Stimulated activated CD4-positive, alpha-beta T cell treated with anti-CD3 and anti-CD28 coated beads, Interleukin-4, amount 100 ng/mL, for 48 hours (primary cell): ENCODE results near the gene PTTG2.

Experiments used
- DNase-seq, 2 donors: peaks; one replicate each; pipeline ENCODE4 v3.0.0-alpha.2; 2020; ENCODE audit warnings: low read depth in 2 of 2

Gene PTTG2

GRCh38 chr4:37985730-37986275, 25.6 kb downstream of the PTTG2 start:
- DNase-seq: no peak

- DNase-seq: no peak
Measured at GRCh38 chr4:37988670-37989069, 28.5 kb downstream of the PTTG2 start.

GRCh38 chr4:37989398-37990260, 29.4 kb downstream of the PTTG2 start:
- DNase-seq: no peak

- DNase-seq: no peak
Measured at GRCh38 chr4:37990731-37991245, 30.6 kb downstream of the PTTG2 start.

GRCh38 chr4:37991623-37992410, 31.6 kb downstream of the PTTG2 start:
- no peak for DNase-seq

GRCh38 chr4:37993806-37994205, 33.6 kb downstream of the PTTG2 start:
- no peak for DNase-seq

- no peak for DNase-seq
Measured at GRCh38 chr4:37994569-37994968, 34.4 kb downstream of the PTTG2 start.

GRCh38 chr4:37995299-37995821, 35.2 kb downstream of the PTTG2 start:
- no peak for DNase-seq

GRCh38 chr4:37995981-37996775, 36.0 kb downstream of the PTTG2 start:
- no peak for DNase-seq

GRCh38 chr4:37998226-37998625, 38.0 kb downstream of the PTTG2 start:
- no peak for DNase-seq

GRCh38 chr4:37999000-37999716, 39.0 kb downstream of the PTTG2 start:
- DNase-seq: no peak

- no peak for DNase-seq
Measured at GRCh38 chr4:37999965-38000364, 39.8 kb downstream of the PTTG2 start.

- DNase-seq: no peak
Measured at GRCh38 chr4:38001927-38002326, 41.7 kb downstream of the PTTG2 start.

- DNase-seq: no peak
Measured at GRCh38 chr4:38002451-38003071, 42.4 kb downstream of the PTTG2 start.

- DNase-seq: no peak
Measured at GRCh38 chr4:38003102-38003501, 42.9 kb downstream of the PTTG2 start.

GRCh38 chr4:38003628-38004027, 43.4 kb downstream of the PTTG2 start:
- DNase-seq: no peak

- DNase-seq: no peak
Measured at GRCh38 chr4:38004062-38004461, 43.9 kb downstream of the PTTG2 start.

- no peak for DNase-seq
Measured at GRCh38 chr4:38004887-38005286, 44.7 kb downstream of the PTTG2 start.

- no peak for DNase-seq
Measured at GRCh38 chr4:38005637-38006036, 45.4 kb downstream of the PTTG2 start.

GRCh38 chr4:38007645-38008044, 47.4 kb downstream of the PTTG2 start:
- DNase-seq: no peak
